Measurements from ENCODE around the gene TMEM242. TPM values are rescaled to one million over a fixed set of nuclear protein-coding genes. Genes with fewer than 3 reads are reported as not detected.

The TMEM242 gene
- total and polyA plus RNA-seq, 2 donors (not counting 3 experiments of a cell fraction or from before 2014, with no cell fraction given): 5.3 to 15.5 TPM

DNA sequence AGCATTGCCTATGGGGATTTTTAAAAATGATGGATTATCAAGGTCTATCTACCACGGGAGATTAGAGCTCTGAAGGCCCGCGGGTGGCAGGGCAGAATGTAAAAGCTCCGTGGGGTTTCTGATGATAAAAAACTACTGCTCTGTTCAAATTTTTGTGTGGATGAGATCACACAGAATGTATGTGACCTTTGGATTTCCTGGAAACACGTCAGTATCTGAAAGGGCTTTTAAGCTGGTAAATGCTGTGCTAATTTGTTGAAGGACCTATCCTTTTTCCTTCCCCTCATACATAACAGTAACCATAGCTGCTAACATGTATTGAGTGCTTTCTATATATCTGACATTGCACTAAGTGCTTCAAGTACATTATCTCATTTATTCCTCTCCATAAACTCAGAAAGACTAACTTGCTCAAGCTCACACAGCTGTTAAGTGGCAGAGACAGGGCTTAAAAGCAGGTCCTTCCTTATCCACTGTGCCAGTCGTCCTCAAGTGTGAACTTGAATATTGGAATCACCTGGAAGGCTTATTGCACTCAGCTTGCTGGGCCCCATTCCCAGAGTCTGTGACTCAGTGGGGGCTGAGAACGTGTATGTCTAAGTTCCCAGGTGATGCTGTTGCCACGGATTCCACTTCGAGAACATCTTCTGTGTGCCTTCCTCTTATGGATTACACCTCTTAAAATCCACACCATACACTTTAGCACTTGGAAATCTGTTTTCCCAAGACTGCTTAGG is 1.9 kb upstream of the TMEM242 start:
- dilution Hi-C loops (cut with MboI; ENCODE audit: extremely low pct_ligation_motif_present, low sequenced_read_pairs): no loop called here
- ChIA-PET CTCF (interaction anchor here (0.8 to 5.3 kb wide), 7 partner anchors 8 to 193 kb away, joined by 3 to 62 read pairs (median 7); partner anchors contain the start of gene ZDHHC14), POLR2A (no interaction called here)
- no peaks in the 10 kb centered on the region for H3K9me1 ChIP-seq (replicated peaks; ENCODE audit: control insufficient read depth, extremely low read depth, insufficient read depth, low read length)
- no peaks in the 10 kb centered on the region for H3K27me3 ChIP-seq (ENCODE audit: control insufficient read depth in 2 of 2, insufficient read depth in 2 of 2, low read length in 2 of 2)
- H3K36me3 ChIP-seq (ENCODE audit: control insufficient read depth in 2 of 2, extremely low read depth in 1 of 2, insufficient read depth in 2 of 2, low read length in 2 of 2): no peaks in the 10 kb centered on the region
- H3K9me3 ChIP-seq (replicated peaks; ENCODE audit: control insufficient read depth, insufficient read depth, low read length): no peaks in the 10 kb centered on the region
- no peaks in the 10 kb centered on the region for H4K20me1 ChIP-seq (replicated peaks; ENCODE audit: control insufficient read depth, extremely low read depth, insufficient read depth, low read length)
- FAIRE-seq: no peak
- peaks cover 37% of the 10 kb centered on the region for H3K4me1 ChIP-seq (ENCODE audit: control insufficient read depth, extremely low read depth, insufficient read depth, low read length)
- peak overlapping the region; percentile 57 for H3K4me2 ChIP-seq (ENCODE audit: insufficient read depth, low read length)
- BruUV-seq (replicated peaks): no TSS peak
- TF ChIP-seq MYC (IDR thresholded peaks at IDR 0.05; ENCODE audit: low read depth, low read length) (no peak), FOS (IDR thresholded peaks at IDR 0.05; ENCODE audit: borderline replicate concordance, insufficient read depth, low read length) (peak; percentile 40), JUN (IDR thresholded peaks at IDR 0.05; ENCODE audit: borderline replicate concordance, insufficient read depth, insufficient read length, low read depth) (peak; percentile 53), GATA2 (IDR thresholded peaks at IDR 0.05; ENCODE audit: insufficient read depth, insufficient read length, low read depth, low read length) (peak; percentile 15)
- TF ChIP-seq, protein P1, sequence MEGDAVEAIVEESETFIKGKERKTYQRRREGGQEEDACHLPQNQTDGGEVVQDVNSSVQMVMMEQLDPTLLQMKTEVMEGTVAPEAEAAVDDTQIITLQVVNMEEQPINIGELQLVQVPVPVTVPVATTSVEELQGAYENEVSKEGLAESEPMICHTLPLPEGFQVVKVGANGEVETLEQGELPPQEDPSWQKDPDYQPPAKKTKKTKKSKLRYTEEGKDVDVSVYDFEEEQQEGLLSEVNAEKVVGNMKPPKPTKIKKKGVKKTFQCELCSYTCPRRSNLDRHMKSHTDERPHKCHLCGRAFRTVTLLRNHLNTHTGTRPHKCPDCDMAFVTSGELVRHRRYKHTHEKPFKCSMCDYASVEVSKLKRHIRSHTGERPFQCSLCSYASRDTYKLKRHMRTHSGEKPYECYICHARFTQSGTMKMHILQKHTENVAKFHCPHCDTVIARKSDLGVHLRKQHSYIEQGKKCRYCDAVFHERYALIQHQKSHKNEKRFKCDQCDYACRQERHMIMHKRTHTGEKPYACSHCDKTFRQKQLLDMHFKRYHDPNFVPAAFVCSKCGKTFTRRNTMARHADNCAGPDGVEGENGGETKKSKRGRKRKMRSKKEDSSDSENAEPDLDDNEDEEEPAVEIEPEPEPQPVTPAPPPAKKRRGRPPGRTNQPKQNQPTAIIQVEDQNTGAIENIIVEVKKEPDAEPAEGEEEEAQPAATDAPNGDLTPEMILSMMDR (IDR thresholded peaks at IDR 0.05; ENCODE audit: extremely low read depth in 1 of 2, insufficient read depth in 1 of 2, low read depth in 1 of 2, low read length in 2 of 2): no peak
- TF ChIP-seq, protein P2, sequence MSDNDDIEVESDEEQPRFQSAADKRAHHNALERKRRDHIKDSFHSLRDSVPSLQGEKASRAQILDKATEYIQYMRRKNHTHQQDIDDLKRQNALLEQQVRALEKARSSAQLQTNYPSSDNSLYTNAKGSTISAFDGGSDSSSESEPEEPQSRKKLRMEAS (IDR thresholded peaks at IDR 0.05; ENCODE audit: insufficient read depth, insufficient read length): no peak
- no peak overlapping the region for H2AFZ ChIP-seq (ENCODE audit: low read depth, low read length)
- DNase-seq (ENCODE audit: low read depth, low spot score): peak; percentile 49
- H3K4me3 ChIP-seq (replicated peaks in 1 of 3; ENCODE audit: insufficient read depth in 1 of 3, low read depth in 1 of 3, low read length in 3 of 3): no peak overlapping the region
- H3K27ac ChIP-seq (ENCODE audit: insufficient read depth, low read depth, low read length): peak overlapping the region; percentile 24
- H3K9ac ChIP-seq (replicated peaks; ENCODE audit: extremely low read depth, insufficient read depth, low read length): peak overlapping the region; percentile 15
- peaks cover 8% of the 10 kb centered on the region for H3K79me2 ChIP-seq (ENCODE audit: control insufficient read depth, insufficient read depth, low read length)
- intact Hi-C loops (cut with micrococcal nuclease): loop anchor here (2.0 to 10.0 kb wide), 3 partner anchors 190 to 810 kb away; no protein-coding TSS in a partner anchor

Data from endothelial cell of umbilical vein (primary cell).